D721Med (cell line): Measurements from ENCODE around the gene CNTNAP2.

ENCODE experiments used
- DNase-seq: peaks from one replicate; pipeline ENCODE4 v3.0.0; 2011; ENCODE audit warnings: low spot score; ENCODE audit not compliant: insufficient read length
- FAIRE-seq: peaks from 2 replicates; lab custom pipeline; 2011; peaks lifted over from hg19 to GRCh38; lab: Jason Lieb, UNC
- CTCF ChIP-seq: IDR thresholded peaks from 2 replicates; pipeline ENCODE4 v1.5.1; 2012; ENCODE audit warnings: mild to moderate bottlenecking, control low read depth; ENCODE audit not compliant: insufficient read depth; ENCODE audit errors: missing control alignments

The CNTNAP2 gene

GRCh38 chr7:148234715-148235114 is 2118.1 kb downstream of the CNTNAP2 start:
- no peak for FAIRE-seq
- DNase-seq: no peak
- no peak for TF ChIP-seq CTCF

- FAIRE-seq (no peak), DNase-seq (no peak)
- TF ChIP-seq CTCF: no peak
Measured at GRCh38 chr7:148238761-148239325, 2122.2 kb downstream of the CNTNAP2 start.

GRCh38 chr7:148241700-148242293 is 2125.2 kb downstream of the CNTNAP2 start:
- no peak for DNase-seq
- no peak for TF ChIP-seq CTCF
- FAIRE-seq: no peak

GRCh38 chr7:148242294-148242821 is 2125.8 kb downstream of the CNTNAP2 start:
- FAIRE-seq (peak; percentile 89), DNase-seq (peak; percentile 37)
- TF ChIP-seq CTCF: peak; percentile 78

- DNase-seq (no peak), FAIRE-seq (no peak)
- TF ChIP-seq CTCF: no peak
Measured at GRCh38 chr7:148245381-148245780, 2128.8 kb downstream of the CNTNAP2 start.

- DNase-seq (no peak), FAIRE-seq (no peak)
Measured at GRCh38 chr7:148253629-148254028, 2137.0 kb downstream of the CNTNAP2 start.

More at GRCh38 chr7:148253629-148254028, 2137.0 kb downstream of the CNTNAP2 start:
- TF ChIP-seq CTCF: no peak
